Mammary epithelial cell (primary cell): ENCODE measurements around the gene NFKB1.

Experiments
- CTCF ChIP-seq, 2 donors: IDR thresholded peaks in 1 of 2; conservative IDR thresholded peaks in 1 of 2; 2 replicates each; pipeline ENCODE4 v1.5.1; 2011 to 2012; ENCODE audit warnings: inconsistent platforms in 2 of 2, low read length in 2 of 2, mild to moderate bottlenecking in 2 of 2, control low read depth in 1 of 2, low read depth in 1 of 2; ENCODE audit not compliant: insufficient read depth in 1 of 2; ENCODE audit errors: extremely low read depth in 1 of 2
- EZH2 ChIP-seq: IDR thresholded peaks from 2 replicates; pipeline ENCODE4 v1.6.1; 2012; ENCODE audit warnings: low read length, inconsistent platforms, borderline replicate concordance

GRCh38 chr4:102604222-102604940, 103.2 kb downstream of the NFKB1 start:
- TF ChIP-seq CTCF (conservative IDR thresholded peaks at IDR 0.05 in 1 of 2, IDR thresholded peaks at IDR 0.05 in 1 of 2; ENCODE audit: extremely low read depth in 1 of 2, insufficient read depth in 1 of 2, low read depth in 1 of 2, low read length in 2 of 2) (no peak), EZH2 (no peak)
